Activated CD4-positive, alpha-beta T cell treated with anti-CD3 and anti-CD28 coated beads for 4 hours (primary cell): ENCODE results near the gene RBM3.
A peak's percentile ranks its signal among the peaks of the same experiment; 100 is the strongest.

Experiments used
- DNase-seq, 2 donors: peaks; one replicate each; pipeline ENCODE4 v3.0.0-alpha.2; 2020

The RBM3 gene

GRCh38 chrX:48578661-48579128, 4.4 kb downstream of the RBM3 start:
- no peak for DNase-seq

GRCh38 chrX:48579259-48579658, 5.0 kb downstream of the RBM3 start:
- DNase-seq = no peak

DNA sequence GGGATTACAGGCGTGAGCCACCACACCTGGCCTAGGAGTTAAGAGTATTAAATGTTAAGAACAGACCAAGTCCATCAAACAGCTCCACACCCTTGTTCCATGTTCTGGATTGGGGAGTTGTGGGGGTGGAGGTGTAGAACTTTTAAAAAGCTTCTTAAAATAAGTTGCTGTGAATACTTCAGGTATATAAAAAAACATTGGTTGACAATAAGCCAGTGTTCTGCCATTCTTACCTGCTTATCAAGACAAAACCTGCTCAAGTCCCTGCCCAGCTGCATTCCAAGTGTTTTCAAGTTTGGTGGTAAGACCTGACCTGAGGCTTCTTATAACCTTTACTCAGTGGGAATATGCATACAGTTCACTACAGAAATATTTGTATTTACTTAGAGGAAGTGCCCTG, 6.4 kb downstream of the RBM3 start:
- DNase-seq = no peak

DNA sequence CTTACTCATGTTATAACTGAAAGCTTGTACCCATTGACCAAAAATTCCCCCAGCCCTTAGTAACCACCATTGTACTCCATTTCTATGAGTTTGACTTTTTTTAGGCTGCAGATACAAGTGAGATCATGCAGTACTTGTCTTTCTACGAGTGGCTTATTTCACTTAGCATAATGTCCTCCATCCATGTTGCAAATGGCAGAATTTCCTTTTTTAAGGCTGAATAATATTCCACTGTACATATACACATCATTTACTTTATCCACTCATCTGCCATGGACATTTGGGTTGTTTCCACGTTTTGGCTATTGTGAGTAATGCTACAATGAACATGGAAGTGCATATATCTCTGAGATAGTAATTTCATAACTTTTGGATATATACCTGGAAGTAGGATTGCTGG, 10.4 kb downstream of the RBM3 start:
- no peak for DNase-seq

- DNase-seq = no peak
These were observed 15.3 kb downstream of the RBM3 start for GRCh38 chrX:48589482-48590162.

- DNase-seq = no peak
These were observed 16.2 kb downstream of the RBM3 start for GRCh38 chrX:48590203-48591103.

- DNase-seq = no peak
These were observed 17.0 kb downstream of the RBM3 start for GRCh38 chrX:48591255-48591791.

DNA sequence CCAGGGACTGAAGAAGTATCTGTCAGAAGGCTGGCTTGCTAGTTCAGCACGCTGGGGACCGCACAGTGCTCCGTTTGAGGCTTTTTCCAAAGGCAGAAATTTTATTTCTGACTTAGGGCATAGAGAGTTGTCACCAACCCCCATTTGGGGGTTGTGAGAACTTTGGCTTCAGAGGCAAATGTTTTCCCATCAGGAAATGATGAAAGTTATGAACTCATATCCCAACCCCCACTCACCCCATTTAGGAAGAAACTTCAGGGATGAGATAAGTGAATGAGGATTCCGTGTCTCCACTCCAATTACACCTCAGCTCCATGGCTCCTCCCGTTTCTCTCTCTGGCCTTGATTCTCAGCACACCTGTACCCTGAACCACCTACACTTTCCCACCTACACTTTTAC, 18.7 kb downstream of the RBM3 start:
- no peak for DNase-seq

DNA sequence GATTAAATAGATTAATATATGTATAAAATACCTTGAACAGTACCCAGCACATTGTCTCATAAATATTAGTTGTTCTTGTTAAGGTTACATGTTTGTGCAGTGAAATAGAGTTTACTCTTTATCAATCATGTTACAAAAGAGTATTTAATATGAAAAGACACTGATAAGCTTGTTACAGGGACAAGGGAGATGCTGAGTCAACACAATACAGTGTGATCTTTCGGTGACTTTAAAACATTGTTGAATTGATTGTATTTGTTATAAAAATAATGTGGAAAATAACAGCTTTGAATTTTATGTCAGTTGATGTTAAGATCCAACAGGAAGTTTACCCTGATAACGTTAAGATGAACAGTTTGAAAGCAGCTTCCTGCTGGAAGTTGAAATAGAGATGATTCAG, 21.6 kb downstream of the RBM3 start:
- no peak for DNase-seq

- peak; percentile 87 to 89 for DNase-seq
These were observed 23.3 kb downstream of the RBM3 start, which contains the start of gene WDR13 for GRCh38 chrX:48597353-48598264. WDR13 (plus strand) TSS chrX:48597492; CDS start chrX:48597997, 505 bp downstream.

DNA sequence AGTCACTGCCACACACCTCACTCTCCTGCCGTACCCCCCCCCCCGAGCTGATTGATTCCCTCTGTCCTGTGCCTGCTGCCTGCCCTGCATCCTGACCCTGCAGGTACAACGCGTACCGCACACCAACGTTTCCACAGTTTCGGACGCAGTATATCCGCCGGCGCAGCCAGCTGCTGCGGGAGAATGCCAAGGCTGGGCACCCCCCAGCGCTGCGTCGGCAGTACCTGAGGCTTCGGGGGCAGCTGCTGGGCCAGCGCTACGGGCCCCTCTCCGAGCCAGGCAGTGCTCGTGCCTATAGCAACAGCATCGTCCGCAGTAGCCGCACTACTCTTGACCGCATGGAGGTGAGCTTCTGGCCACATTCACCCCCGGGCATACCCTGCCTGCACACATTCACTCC, 24.3 kb downstream of the RBM3 start:
- DNase-seq = no peak

GRCh38 chrX:48599341-48599740, 25.1 kb downstream of the RBM3 start:
- DNase-seq = no peak

DNA sequence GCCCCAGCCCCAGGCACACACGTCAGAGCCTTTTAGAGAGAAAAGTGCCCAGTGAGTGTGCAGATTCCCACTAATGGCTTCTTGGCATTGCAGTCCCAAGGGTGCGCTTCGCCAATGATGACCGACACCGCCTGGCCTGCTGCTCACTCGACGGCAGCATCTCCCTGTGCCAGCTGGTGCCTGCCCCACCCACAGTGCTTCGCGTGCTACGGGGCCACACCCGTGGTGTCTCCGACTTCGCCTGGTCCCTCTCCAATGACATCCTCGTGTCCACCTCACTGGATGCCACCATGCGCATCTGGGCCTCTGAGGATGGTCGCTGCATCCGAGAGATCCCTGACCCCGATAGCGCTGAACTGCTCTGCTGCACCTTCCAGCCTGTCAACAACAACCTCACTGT, 25.9 kb downstream of the RBM3 start:
- no peak for DNase-seq

- DNase-seq = no peak
These were observed 27.6 kb downstream of the RBM3 start for GRCh38 chrX:48601741-48602394.

GRCh38 chrX:48604701-48605100, 30.4 kb downstream of the RBM3 start:
- no peak for DNase-seq

- DNase-seq = no peak
These were observed 31.8 kb downstream of the RBM3 start for GRCh38 chrX:48606091-48606490.

DNA sequence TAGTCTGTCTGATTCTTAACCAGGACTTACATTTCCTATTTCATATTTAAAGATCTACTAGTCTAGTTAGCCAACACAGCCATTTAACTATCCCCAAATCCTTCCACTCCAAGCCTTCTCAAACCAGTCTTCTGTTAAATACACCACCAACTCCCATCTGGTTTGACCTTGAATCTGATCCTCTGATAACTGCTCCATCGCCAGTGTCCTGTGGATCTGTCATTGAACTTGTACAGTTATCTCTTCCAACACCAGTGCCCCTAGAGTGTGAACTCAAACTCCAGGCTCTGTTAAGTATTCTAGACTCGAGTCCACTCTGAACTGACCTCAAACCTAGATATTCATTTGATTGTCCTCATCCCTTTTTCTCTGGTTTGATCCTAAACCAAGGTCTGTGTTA, 37.4 kb downstream of the RBM3 start:
- no peak for DNase-seq

DNA sequence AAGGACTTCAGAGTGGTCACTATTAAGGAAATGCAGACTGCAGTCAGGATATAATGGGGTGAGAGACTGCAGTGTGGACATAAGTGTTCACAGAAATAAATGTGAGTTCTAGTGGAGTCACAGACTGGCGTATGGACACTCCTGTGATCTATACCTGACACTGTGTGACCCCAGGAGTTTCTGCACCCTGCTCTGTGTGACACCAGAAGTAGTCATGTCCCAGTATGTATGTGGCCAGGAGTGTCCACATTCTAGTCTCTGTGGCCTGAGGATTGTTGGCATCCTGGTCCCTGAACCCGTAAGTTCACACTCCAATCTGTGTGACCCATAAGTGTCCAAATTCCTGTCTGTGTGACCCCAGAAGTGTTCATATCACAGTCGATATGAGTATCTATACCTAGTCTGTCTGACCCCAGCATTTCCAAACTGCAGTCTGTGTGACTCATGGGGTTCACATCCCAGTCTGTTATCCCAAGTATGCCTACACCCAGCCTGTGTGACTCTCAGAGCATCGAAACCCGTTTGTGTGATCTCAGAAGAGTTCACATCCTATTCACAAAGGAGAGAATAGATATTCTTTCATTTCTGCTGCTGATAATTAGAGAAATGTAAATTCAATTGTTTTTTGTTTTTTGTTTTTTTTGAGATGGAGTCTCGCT, 39.3 kb downstream of the RBM3 start:
- no peak for DNase-seq

DNA sequence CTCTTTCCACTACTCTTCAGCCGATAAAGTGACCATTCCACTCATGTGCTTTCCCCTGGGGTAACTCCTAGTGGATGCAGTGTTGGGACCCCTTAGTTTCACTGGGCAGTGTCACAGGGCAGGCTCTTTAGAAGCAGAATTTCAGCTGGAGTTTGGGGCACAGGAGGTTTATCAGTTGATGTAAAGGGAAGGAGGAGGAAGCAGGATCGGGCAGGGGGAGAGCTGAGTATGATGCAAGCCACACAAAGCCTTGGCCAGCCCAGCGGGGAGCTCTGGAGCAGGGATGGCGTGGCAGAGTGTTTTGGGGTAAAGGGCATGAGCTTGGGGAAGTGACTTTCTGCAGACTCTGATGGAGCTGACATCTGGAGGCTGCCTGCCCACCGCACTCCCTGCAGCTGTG, 42.3 kb downstream of the RBM3 start:
- DNase-seq = no peak

DNA sequence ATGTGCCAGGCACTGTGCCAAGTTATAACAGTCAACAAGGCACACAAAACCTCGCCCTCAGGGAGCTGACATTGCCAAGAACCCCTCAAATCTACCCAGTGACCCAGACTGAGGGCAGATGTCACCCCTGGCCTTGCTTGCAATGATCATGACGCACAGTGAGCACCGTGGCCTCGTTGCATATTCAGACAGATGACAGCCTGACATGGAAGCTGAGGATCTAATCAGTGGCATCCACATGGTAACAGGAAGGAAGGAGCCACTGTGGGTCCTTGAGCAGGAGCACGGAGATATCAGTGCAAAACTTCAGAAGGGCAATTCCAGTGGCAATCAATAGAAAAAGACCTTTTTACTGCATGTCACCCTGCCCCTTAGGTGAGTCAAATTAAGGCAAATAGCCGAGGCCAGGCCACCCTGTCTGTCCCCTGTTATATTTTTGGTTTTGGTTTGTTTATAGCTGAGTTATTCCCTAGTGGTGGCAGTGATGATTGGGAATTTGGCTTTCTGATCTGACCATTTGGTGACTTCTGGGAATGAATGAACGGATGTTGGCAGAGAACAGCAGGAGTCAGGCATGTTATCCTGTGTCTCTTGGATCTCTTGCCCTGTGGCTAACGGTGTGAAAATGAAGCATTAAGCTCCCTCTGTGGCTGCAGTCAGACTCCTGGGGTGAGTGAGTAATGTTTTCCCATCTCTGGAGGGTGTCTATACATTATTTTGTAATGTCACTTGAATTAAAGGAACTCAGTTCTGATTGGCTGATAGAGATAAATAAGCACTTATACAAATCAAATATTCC, 43.5 kb downstream of the RBM3 start:
- no peak for DNase-seq
